GM18951 (cell line): Measurements from ENCODE around the gene RPUSD3.

Source experiments
- POLR2A ChIP-seq: IDR thresholded peaks from 4 replicates; pipeline ENCODE4 v1.6.1; 2011; ENCODE audit warnings: mild to moderate bottlenecking; ENCODE audit not compliant: insufficient read length, insufficient read depth; ENCODE audit errors: extremely low read depth
- in situ Hi-C: fragments of 300-500 bp; cut with MboI; formaldehyde crosslinking; loops from one replicate; pipeline ENCODE4 v1.12.0; 2022; ENCODE audit warnings: low sequenced_read_pairs, mixed read lengths, inconsistent platforms; ENCODE audit not compliant: unreplicated experiment

Gene RPUSD3

GRCh38 chr3:9834520-9835380, 9.1 kb downstream of the RPUSD3 start:
- in situ Hi-C loops: no loop called here

GRCh38 chr3:9833078-9833477, 10.7 kb downstream of the RPUSD3 start:
- no peak for TF ChIP-seq POLR2A
- in situ Hi-C loops: no loop called here

More at GRCh38 chr3:9834520-9835380, 9.1 kb downstream of the RPUSD3 start:
- no peak for TF ChIP-seq POLR2A

GRCh38 chr3:9831253-9831652, 12.6 kb downstream of the RPUSD3 start:
- in situ Hi-C loops: no loop called here
- TF ChIP-seq POLR2A: no peak

GRCh38 chr3:9828801-9829755, 14.7 kb downstream of the RPUSD3 start:
- no peak for TF ChIP-seq POLR2A
- in situ Hi-C loops: no loop called here

GRCh38 chr3:9826815-9827573, 16.8 kb downstream of the RPUSD3 start:
- no peak for TF ChIP-seq POLR2A
- in situ Hi-C loops: no loop called here

GRCh38 chr3:9825451-9826040, 18.3 kb downstream of the RPUSD3 start:
- no peak for TF ChIP-seq POLR2A
- in situ Hi-C loops: no loop called here

GRCh38 chr3:9820946-9821345, 22.9 kb downstream of the RPUSD3 start:
- in situ Hi-C loops: no loop called here

GRCh38 chr3:9820543-9820942, 23.3 kb downstream of the RPUSD3 start:
- no peak for TF ChIP-seq POLR2A
- in situ Hi-C loops: no loop called here

More at GRCh38 chr3:9820946-9821345, 22.9 kb downstream of the RPUSD3 start:
- no peak for TF ChIP-seq POLR2A

GRCh38 chr3:9818666-9819335, 25.0 kb downstream of the RPUSD3 start:
- no peak for TF ChIP-seq POLR2A
- in situ Hi-C loops: no loop called here

GRCh38 chr3:9817436-9817835, 26.4 kb downstream of the RPUSD3 start:
- in situ Hi-C loops: no loop called here

GRCh38 chr3:9815986-9816385, 27.8 kb downstream of the RPUSD3 start:
- in situ Hi-C loops: no loop called here
- TF ChIP-seq POLR2A: no peak

More at GRCh38 chr3:9817436-9817835, 26.4 kb downstream of the RPUSD3 start:
- TF ChIP-seq POLR2A: no peak

GRCh38 chr3:9812870-9813483, 30.8 kb downstream of the RPUSD3 start:
- in situ Hi-C loops: no loop called here
- no peak for TF ChIP-seq POLR2A

GRCh38 chr3:9810846-9811245, 33.0 kb downstream of the RPUSD3 start:
- in situ Hi-C loops: no loop called here
- no peak for TF ChIP-seq POLR2A
